MM.1S (cell line): ENCODE data around the gene BCL2L11.

ENCODE experiments used
- CTCF ChIP-seq: fragments of 300-600 bp; sonication (generic); IDR thresholded peaks from 2 replicates; pipeline ENCODE4 v1.5.1; 2016; ENCODE audit warnings: antibody characterized with exemption, low read length, mixed read lengths
- EZH2 ChIP-seq: fragments of 300-600 bp; sonication (generic); optimal IDR thresholded peaks from 2 replicates; pipeline ENCODE3; 2017; ENCODE audit warnings: low read depth, mild to moderate bottlenecking, antibody characterized with exemption, low read length, mixed read lengths
- EZH2phosphoT487 ChIP-seq: fragments of 300-600 bp; sonication (generic); IDR thresholded peaks from 2 replicates; pipeline ENCODE4 v1.6.1; 2018; ENCODE audit warnings: antibody characterized with exemption, low read length

- no peak for TF ChIP-seq CTCF
- no peak for TF ChIP-seq EZH2phosphoT487
- TF ChIP-seq EZH2: no peak
Observed at GRCh38 chr2:111140815-111141214, 20.1 kb downstream of the BCL2L11 start.
